Pancreas (tissue), 10 donors: Measurements from ENCODE around the gene PSG3. TPM values are rescaled to one million over a fixed set of nuclear protein-coding genes. Genes with fewer than 3 reads are reported as not detected.
A peak's percentile ranks its signal among the peaks of the same experiment; 100 is the strongest.
"Not testable (repeated sequence)": the region's sequence is repeated elsewhere in the genome, so short reads cannot be mapped to it uniquely, and the experiment has no call there.

ENCODE experiments used
- ATAC-seq, 4 donors: fragments of 200-7000 bp; cut with Tn5 transposase; one replicate each; pipeline versions ENCODE4 v1.8.0 to v1.9.1; 2020; ENCODE audit warnings: mild to moderate bottlenecking in 4 of 4, moderate library complexity in 4 of 4
- DNase-seq, 6 donors: peaks; one replicate each; pipeline ENCODE4 v3.0.0-alpha.2; 2020
- FAIRE-seq: peaks from 2 replicates; lab custom pipeline; 2012; peaks lifted over from hg19 to GRCh38; lab: Jason Lieb, UNC
- H3K27ac ChIP-seq, 4 donors: fragments of 200-600 bp; sonication (generic); 1 replicate in 3 of 4; 2 replicates in 1 of 4; pipeline versions ENCODE4 v1.5.0 to v1.8.0; 2020
- H3K27me3 ChIP-seq, 4 donors: fragments of 200-600 bp; one replicate each; pipeline ENCODE4 v1.8.0; 2021
- H3K36me3 ChIP-seq, 3 donors: fragments of 200-600 bp; sonication (generic) in 1 of 3; one replicate each; pipeline versions ENCODE4 v1.5.0 to v1.8.0; 2020 to 2021
- H3K4me1 ChIP-seq, 3 donors: fragments of 200-600 bp; one replicate each; pipeline ENCODE4 v1.8.0; 2021
- H3K4me3 ChIP-seq, 4 donors: fragments of 200-600 bp; sonication (generic) in 2 of 4; one replicate each; pipeline versions ENCODE4 v1.5.0 to v1.8.0; 2020 to 2021
- H3K9me3 ChIP-seq, 4 donors: fragments of 200-600 bp; one replicate each; pipeline ENCODE4 v1.8.0; 2021
- WGBS, 2 donors: extraction: QIAGEN DNeasy Blood & Tissue Kit; methylation state at CpG; one replicate each; pipeline ENCODE4 v1.1.7; 2013; 5-methylcytosine and 5-hydroxymethylcytosine counted together
- intact Hi-C, 3 donors: fragments of 100-400 bp; cut with DNase I; formaldehyde crosslinking; loops; one replicate each; pipeline versions ENCODE4 v1.11.1 to v1.14.2; 2022
- polyA plus RNA-seq, 2 donors: library from polyadenylated mRNA; stranded (reverse); fragments of 200-250 nt; gene quantifications; one replicate each; pipeline ENCODE4 v1.2.3, GENCODE V29; 2013
- total RNA-seq, 6 donors: library from RNA; stranded (reverse); fragmentation: NEBNext Ultra II Directional in 4 of 6; extraction: Animal tissue kit (Norgen Biotek cat#: 25700) in 4 of 6; gene quantifications; one replicate each; pipeline versions ENCODE4 v1.2.1 to v1.2.4, GENCODE V29; 2021 to 2023
- TF ChIP-seq, protein P1 (sequence below), 4 donors: fragments of 200-600 bp; sonication (generic) in 3 of 4; IDR thresholded peaks; one replicate each; pipeline versions ENCODE4 v1.5.0 to v1.8.0; 2021; ENCODE audit warnings: antibody characterized with exemption in 4 of 4
- donor health status: healthy with polysubstance abuse.
- donor health status: DM: no; HTN: no; CAD: no; lungs with moderate emphysema.
- donor health status: DM: no; HTN: no; CAD: no.
- donor health status: control.
- donor health status: control.
- donor health status: Bipolar disorder and iron deficiency.
- donor health status: DM: yes; HTN: yes; CAD: no.
- donor health status: DM: no; HTN: no; CAD: no.
- donor health status: DM: no; HTN: no; CAD: no.
- donor health status: DM: yes; HTN: yes; CAD: no.

The PSG3 gene
- under 1 TPM in 2 of 6 donors, not detected in 4; 0.18 to 0.25 TPM for total RNA-seq
- not detected for polyA plus RNA-seq

DNA sequence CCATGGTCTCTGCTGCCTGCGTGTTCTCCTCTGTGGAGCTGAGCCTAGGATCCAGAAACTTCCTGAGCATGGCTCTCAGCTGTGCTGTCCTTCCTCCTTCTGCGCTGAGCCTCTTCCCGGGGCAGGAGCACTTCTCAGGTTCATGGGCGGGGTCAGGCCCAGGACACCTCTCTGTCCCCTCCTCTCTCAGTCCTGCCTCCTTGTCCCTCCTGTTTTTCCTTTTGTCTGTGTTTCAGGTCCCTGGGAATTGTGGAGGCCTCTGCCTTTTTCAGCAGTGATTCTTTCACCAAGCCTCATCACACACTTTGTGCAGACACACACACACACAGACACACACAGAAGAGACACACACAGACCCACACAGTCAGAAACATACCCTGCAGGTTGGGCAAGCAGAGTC is at the start of gene PSG3:
Gene PSG3, minus strand, starts transcription at position 101 of the 400 bp plus-strand sequence. Its CDS starts 97 bp downstream, at position 4.
- ATAC-seq, H3K36me3 ChIP-seq, H3K9me3 ChIP-seq, FAIRE-seq, DNase-seq, intact Hi-C loops, H3K27ac ChIP-seq, H3K27me3 ChIP-seq, H3K4me1 ChIP-seq, H3K4me3 ChIP-seq: not testable (repeated sequence)
- WGBS, 2 donors: 70 to 84% methylated on average over 3 to 4 of the region's 4 CpGs

DNA sequence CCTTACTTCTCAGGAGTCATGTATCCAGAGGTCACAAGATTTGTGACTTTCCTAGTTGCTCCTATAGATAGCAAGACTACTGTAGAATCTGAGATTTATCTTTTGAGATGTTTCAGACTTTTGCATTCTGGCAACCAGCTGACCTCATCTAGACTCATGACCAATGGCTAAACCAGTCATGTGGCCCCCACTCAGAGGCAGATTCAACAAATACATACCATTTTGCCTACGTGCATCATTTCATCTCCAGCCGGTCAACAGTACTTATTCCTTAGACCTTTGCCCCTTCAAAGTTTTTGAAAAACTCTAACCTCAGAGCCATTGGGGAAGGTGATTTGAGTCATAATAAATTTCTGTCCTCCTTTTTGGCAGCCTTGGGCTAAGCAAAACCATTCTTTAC is 48.5 kb upstream of the PSG3 start:
- intact Hi-C loops, DNase-seq, H3K27ac ChIP-seq, H3K27me3 ChIP-seq, H3K36me3 ChIP-seq, H3K4me3 ChIP-seq, ATAC-seq, FAIRE-seq, H3K4me1 ChIP-seq, H3K9me3 ChIP-seq: not testable (repeated sequence)
- 73 to 81% methylated on average over 2 of the region's 2 CpGs for WGBS, 2 donors

DNA sequence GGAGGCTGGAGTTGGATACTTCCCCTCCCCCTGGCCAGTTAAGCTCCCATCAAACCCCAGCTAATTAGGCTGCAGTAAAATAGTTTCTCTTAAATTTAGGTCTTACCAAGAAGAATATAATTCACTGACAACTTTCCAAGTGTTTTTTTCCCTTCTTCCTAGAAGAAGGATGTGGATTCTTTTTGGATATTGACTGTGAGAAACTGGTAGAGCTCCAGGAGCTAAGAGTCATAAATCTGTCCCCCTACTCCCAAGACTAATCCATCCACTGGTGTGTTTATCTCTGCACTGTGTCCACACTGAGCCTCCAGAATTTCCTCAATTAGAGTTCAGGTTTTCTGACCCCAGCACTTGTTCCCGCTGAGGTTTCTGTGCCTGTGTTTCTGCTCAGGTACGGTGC is 47.5 kb upstream of the PSG3 start:
- not testable (repeated sequence) for FAIRE-seq, ATAC-seq
- 37 to 40% methylated on average over 2 of the region's 2 CpGs for WGBS, 2 donors

DNA sequence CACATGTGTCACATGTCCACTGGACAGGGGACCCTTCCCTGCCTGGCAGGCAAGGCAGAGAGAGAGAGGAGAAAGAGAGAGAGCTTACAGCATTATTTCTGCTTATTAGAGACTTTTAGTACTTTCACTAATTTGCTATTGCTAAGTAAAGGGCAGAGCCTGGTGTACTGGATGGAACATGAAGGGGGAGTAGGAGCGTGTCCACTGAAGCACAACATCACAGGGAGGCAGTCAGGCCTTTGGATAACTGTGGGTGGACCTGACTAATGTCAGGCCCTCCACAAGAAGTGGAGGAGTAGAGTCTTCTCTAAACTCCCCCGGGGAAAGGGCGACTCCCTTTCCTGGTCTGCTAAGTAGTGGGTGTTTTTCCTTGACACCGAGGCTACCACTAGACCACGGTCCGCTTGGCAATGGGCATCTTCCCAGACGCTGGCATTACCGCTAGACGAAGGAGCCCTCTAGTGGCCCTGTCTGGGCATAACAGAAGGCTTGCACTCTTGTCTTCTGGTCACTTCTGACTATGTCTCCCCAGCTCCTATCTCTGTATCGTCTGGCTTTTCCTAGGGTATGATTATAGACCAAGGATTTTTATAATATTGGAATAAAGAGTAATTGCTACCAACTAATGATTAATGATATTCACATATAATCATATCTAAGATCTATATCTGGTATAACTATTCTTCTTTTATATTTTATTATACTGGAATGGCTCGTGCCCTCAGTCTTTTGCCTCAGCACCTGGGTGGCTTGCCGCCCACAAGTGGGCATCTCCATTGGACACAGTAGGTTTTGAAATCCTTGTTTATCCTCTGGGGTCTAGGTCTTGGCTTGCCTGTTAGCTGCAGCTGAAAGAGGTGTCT is 36.7 kb upstream of the PSG3 start:
- H3K4me3 ChIP-seq, H3K27me3 ChIP-seq, ATAC-seq, H3K27ac ChIP-seq, intact Hi-C loops, H3K36me3 ChIP-seq, FAIRE-seq, H3K9me3 ChIP-seq, H3K4me1 ChIP-seq: not testable (repeated sequence)
- WGBS, 2 donors: 26% methylated on average over 12 of the region's 12 CpGs
- peak; percentile 33 to 81 (median 66) for DNase-seq
- TF ChIP-seq, protein P1, sequence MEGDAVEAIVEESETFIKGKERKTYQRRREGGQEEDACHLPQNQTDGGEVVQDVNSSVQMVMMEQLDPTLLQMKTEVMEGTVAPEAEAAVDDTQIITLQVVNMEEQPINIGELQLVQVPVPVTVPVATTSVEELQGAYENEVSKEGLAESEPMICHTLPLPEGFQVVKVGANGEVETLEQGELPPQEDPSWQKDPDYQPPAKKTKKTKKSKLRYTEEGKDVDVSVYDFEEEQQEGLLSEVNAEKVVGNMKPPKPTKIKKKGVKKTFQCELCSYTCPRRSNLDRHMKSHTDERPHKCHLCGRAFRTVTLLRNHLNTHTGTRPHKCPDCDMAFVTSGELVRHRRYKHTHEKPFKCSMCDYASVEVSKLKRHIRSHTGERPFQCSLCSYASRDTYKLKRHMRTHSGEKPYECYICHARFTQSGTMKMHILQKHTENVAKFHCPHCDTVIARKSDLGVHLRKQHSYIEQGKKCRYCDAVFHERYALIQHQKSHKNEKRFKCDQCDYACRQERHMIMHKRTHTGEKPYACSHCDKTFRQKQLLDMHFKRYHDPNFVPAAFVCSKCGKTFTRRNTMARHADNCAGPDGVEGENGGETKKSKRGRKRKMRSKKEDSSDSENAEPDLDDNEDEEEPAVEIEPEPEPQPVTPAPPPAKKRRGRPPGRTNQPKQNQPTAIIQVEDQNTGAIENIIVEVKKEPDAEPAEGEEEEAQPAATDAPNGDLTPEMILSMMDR (IDR thresholded peaks at IDR 0.05): peak; percentile 56 to 89 (median 69)

More for the DNA sequence above, 47.5 kb upstream of the PSG3 start:
- H3K27me3 ChIP-seq, H3K36me3 ChIP-seq, H3K4me3 ChIP-seq, DNase-seq, intact Hi-C loops, H3K9me3 ChIP-seq, H3K27ac ChIP-seq, H3K4me1 ChIP-seq: not testable (repeated sequence)

DNA sequence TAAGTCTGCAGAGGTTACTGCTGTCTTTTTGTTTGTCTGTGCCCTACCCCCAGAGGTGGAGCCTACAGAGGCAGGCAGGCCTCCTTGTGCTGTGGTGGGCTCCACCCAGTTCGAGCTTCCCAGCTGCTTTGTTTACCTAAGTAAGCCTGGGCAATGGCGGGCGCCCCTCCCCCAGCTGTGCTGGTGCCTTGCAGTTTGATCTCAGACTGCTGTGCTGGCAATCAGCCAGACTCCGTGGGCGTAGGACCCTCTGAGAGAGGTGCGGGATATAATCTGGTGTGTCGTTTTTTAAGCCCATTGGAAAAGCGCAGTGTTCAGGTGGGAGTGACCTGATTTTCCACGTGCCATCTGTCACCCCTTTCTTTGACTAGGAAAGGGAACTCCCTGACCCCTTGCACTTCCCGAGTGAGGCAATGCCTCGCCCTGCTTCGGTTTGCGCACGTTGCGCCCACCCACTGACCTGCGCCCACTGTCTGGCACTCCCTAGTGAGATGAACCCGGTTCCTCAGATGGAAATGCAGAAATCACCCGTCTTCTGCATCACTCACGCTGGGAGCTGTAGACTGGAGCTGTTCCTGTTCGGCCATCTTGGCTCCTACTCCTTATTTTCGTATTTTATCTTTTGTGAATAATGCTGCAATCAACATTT is 34.4 kb upstream of the PSG3 start:
- intact Hi-C loops, H3K27ac ChIP-seq, H3K9me3 ChIP-seq, H3K4me1 ChIP-seq, H3K27me3 ChIP-seq, H3K4me3 ChIP-seq, H3K36me3 ChIP-seq, FAIRE-seq, ATAC-seq, DNase-seq: not testable (repeated sequence)
- WGBS, 2 donors: 50% methylated on average over 21 of the region's 21 CpGs

DNA sequence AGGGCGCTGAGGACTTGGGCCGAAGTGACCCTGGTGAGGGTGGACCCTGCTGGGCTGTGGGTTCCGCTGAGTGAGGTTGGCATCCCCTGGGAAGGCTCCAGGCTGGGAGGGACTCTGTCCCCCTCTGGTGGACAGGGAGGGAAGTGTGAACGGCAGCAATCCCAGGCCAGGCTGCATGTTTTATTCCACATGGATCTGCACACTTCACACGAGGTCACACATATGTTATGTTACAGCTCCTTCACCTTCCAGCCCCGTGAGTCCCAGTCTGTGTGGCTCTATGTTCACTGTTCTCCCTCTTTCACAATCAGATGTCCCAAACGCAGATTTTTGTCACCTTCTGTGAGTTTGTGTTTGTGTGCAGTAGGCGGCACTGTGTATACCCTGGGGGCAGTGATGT is 27.0 kb upstream of the PSG3 start:
- H3K27ac ChIP-seq, H3K4me3 ChIP-seq, ATAC-seq, H3K27me3 ChIP-seq, intact Hi-C loops, FAIRE-seq, H3K4me1 ChIP-seq, H3K9me3 ChIP-seq, H3K36me3 ChIP-seq: not testable (repeated sequence)
- TF ChIP-seq, protein P1 (IDR thresholded peaks at IDR 0.05): peak; percentile 6 to 34 (median 26)
- DNase-seq: peak in 1 of 6 donors; percentile 23
- WGBS, 2 donors: 51 to 55% methylated on average over 7 to 8 of the region's 8 CpGs

DNA sequence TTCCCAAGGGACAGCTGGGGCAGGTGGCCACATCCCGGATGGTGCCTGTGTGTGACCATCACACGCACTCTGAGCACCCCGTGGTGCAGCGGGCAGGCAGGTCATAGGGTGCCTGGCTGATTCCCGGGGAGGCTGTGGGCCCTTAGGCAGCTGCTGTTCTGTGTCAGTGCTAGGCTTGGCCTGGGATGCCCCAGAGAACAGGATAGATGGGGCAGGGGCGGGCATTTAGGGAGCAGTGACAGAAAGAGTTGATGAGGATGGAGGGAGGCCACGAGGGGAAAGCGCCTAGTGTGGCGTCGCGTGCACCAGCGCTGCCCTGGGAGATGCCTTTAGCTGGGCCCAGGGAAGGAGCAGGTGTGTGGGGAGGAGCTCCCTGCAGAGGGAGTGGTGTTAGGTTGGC is 26.6 kb upstream of the PSG3 start:
- H3K4me1 ChIP-seq, intact Hi-C loops, H3K27me3 ChIP-seq, H3K9me3 ChIP-seq, H3K4me3 ChIP-seq, ATAC-seq, DNase-seq, H3K36me3 ChIP-seq, H3K27ac ChIP-seq, FAIRE-seq: not testable (repeated sequence)
- 65 to 73% methylated on average over 12 of the region's 12 CpGs for WGBS, 2 donors
